Fibroblast of lung (primary cell): ENCODE data around the gene FOS. TPM values are rescaled to one million over a fixed set of nuclear protein-coding genes. Genes with fewer than 3 reads are reported as not detected.

Experiments
- DNase-seq, 2 donors: peaks; one replicate each; pipeline versions ENCODE4 v3.0.0 to v3.0.0-alpha.2; 2010; ENCODE audit warnings: low read depth in 2 of 2
- H2AFZ ChIP-seq: 2 replicates; pipeline ENCODE4 v1.5.1; 2012; ENCODE audit warnings: low read length, control low read depth, inconsistent platforms
- H3K27ac ChIP-seq: 2 replicates; pipeline ENCODE4 v1.5.1; 2011; ENCODE audit warnings: low read length, control low read depth; ENCODE audit not compliant: insufficient read depth
- H3K27me3 ChIP-seq: 2 replicates; pipeline ENCODE4 v1.5.1; 2011; ENCODE audit warnings: mild to moderate bottlenecking, low read length; ENCODE audit not compliant: control insufficient read depth, insufficient read depth
- H3K36me3 ChIP-seq: 2 replicates; pipeline ENCODE4 v1.5.1; 2011; ENCODE audit warnings: low read length; ENCODE audit not compliant: control insufficient read depth, insufficient read depth
- H3K4me1 ChIP-seq: 2 replicates; pipeline ENCODE4 v1.5.1; 2011; ENCODE audit warnings: low read length; ENCODE audit not compliant: control insufficient read depth, insufficient read depth; ENCODE audit errors: extremely low read depth
- H3K4me2 ChIP-seq: 2 replicates; pipeline ENCODE4 v1.5.1; 2011; ENCODE audit warnings: low read length, control low read depth; ENCODE audit not compliant: insufficient read depth; ENCODE audit errors: extremely low read depth
- H3K4me3 ChIP-seq, 4 experiments: fragments of 200-600 bp in 1 of 4; sonication (generic) in 1 of 4; replicated peaks in 1 of 4; 2 replicates each; pipeline ENCODE4 v1.5.1; 2011 to 2016; ENCODE audit warnings: low read length in 4 of 4, low read depth in 3 of 4, mild to moderate bottlenecking in 3 of 4, control low read depth in 2 of 4, inconsistent platforms in 1 of 4, mixed read lengths in 1 of 4; ENCODE audit not compliant: insufficient read depth in 1 of 4; ENCODE audit errors: control extremely low read depth in 1 of 4
- H3K79me2 ChIP-seq: 2 replicates; pipeline ENCODE4 v1.5.1; 2012; ENCODE audit warnings: mild to moderate bottlenecking, low read length, inconsistent platforms; ENCODE audit not compliant: control insufficient read depth, insufficient read depth
- H3K9ac ChIP-seq: 2 replicates; pipeline ENCODE4 v1.5.1; 2011; ENCODE audit warnings: mild to moderate bottlenecking, low read length, control low read depth; ENCODE audit not compliant: insufficient read depth
- H3K9me3 ChIP-seq: 2 replicates; pipeline ENCODE4 v1.5.1; 2012; ENCODE audit warnings: low read depth, low read length; ENCODE audit not compliant: control insufficient read depth, insufficient read depth
- H4K20me1 ChIP-seq: 2 replicates; pipeline ENCODE4 v1.5.1; 2011; ENCODE audit warnings: low read length; ENCODE audit not compliant: control insufficient read depth, insufficient read depth; ENCODE audit errors: extremely low read depth
- CTCF ChIP-seq, 2 donors: IDR thresholded peaks in 1 of 2; conservative IDR thresholded peaks in 1 of 2; 1 replicate in 1 of 2; 2 replicates in 1 of 2; pipeline ENCODE4 v1.5.1; 2011 to 2012; ENCODE audit warnings: low read length in 2 of 2, control low read depth in 1 of 2, inconsistent platforms in 1 of 2, low read depth in 1 of 2, mild to moderate bottlenecking in 1 of 2
- EZH2 ChIP-seq: IDR thresholded peaks from 2 replicates; pipeline ENCODE4 v1.5.1; 2012; ENCODE audit warnings: low read length, control low read depth, mild to moderate bottlenecking; ENCODE audit errors: missing control alignments
- polyA plus RNA-seq, 2 donors: library from polyadenylated mRNA; depleted of rRNA in 1 of 2; stranded (reverse) in 1 of 2; unstranded in 1 of 2; fragments of >200 nt; gene quantifications; 2 replicates each; pipeline ENCODE4 v1.2.1, GENCODE V29; 2011 to 2012; ENCODE audit warnings: missing spikeins in 1 of 2
- total RNA-seq: library from RNA; depleted of rRNA; stranded (reverse); fragments of >200 nt; gene quantifications from 2 replicates; pipeline ENCODE4 v1.2.1, GENCODE V29; 2014

FOS gene
- total and polyA plus RNA-seq, 2 donors (not counting 1 experiment from before 2014, with no cell fraction given) = 24.6 to 178 TPM

- Histone ChIP-seq H3K79me2 (no peaks in the 10 kb centered on the region), H3K4me3 (no peak overlapping the region), H3K9ac (no peak overlapping the region), H2AFZ (no peak overlapping the region), H3K9me3 (no peaks in the 10 kb centered on the region), H3K27ac (no peak overlapping the region), H3K27me3 (peaks cover 5% of the 10 kb centered on the region), H3K4me1 (peaks cover 5% of the 10 kb centered on the region), H3K4me2 (no peak overlapping the region), H4K20me1 (no peaks in the 10 kb centered on the region), H3K36me3 (no peaks in the 10 kb centered on the region)
- TF ChIP-seq CTCF (conservative IDR thresholded peaks at IDR 0.05 in 1 of 2, IDR thresholded peaks at IDR 0.05 in 1 of 2; ENCODE audit: low read depth in 1 of 2, low read length in 2 of 2) = no peak
- no peak for TF ChIP-seq EZH2
- DNase-seq = no peak
Measured at GRCh38 chr14:75254381-75254822, 24.2 kb upstream of the FOS start.

DNA sequence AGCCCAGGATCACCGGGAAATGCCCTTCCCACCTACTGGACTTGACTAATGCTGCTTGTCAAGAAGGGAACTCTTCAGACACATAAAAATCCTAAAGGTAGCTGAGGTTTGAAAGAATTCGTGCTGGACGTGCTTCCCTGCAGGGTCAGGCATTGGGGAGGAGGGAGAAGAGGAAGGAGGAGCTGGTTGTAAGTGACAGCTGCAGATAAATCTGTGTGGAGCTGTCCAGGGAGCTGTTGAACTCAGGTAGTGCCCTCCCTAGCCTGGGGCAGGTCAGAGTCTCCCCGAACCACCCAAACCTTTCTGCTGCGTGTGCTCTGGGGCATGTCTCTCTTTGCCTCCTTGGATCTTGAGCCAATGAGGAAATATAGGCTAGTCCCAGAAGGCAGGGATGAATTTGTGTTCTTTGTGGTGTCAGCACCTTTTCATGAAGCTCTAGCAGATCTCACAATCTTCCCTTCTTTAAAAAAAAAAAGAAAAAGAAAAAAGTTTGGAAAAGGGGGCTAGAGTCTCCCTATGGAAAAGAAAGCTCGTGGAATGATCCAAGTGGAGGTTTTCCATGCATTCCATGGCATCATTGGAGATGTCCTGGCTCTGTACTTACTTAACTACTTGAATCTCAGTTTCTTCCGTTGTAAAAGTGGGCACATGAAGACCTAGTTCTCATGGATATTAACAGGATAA, 23.6 kb upstream of the FOS start:
- Histone ChIP-seq H3K4me3 (no peak overlapping the region), H3K9me3 (no peaks in the 10 kb centered on the region), H3K27ac (no peak overlapping the region), H3K4me1 (peaks cover 7% of the 10 kb centered on the region), H2AFZ (no peak overlapping the region), H3K79me2 (no peaks in the 10 kb centered on the region), H3K27me3 (peaks cover 5% of the 10 kb centered on the region), H3K36me3 (no peaks in the 10 kb centered on the region), H4K20me1 (no peaks in the 10 kb centered on the region), H3K9ac (no peak overlapping the region), H3K4me2 (no peak overlapping the region)
- no peak for DNase-seq
- TF ChIP-seq CTCF (conservative IDR thresholded peaks at IDR 0.05 in 1 of 2, IDR thresholded peaks at IDR 0.05 in 1 of 2; ENCODE audit: low read depth in 1 of 2, low read length in 2 of 2) (no peak), EZH2 (peak; percentile 40)

- DNase-seq = peak; percentile 11 to 87
- Histone ChIP-seq H3K9ac (peak overlapping the region; percentile 88), H3K4me1 (peaks cover 7% of the 10 kb centered on the region), H3K36me3 (no peaks in the 10 kb centered on the region), H3K27me3 (peaks cover 5% of the 10 kb centered on the region), H3K4me3 (peak overlapping the region; percentile 28 to 53 (median 43)), H4K20me1 (no peaks in the 10 kb centered on the region), H2AFZ (peak overlapping the region; percentile 51), H3K27ac (peak overlapping the region; percentile 99), H3K79me2 (no peaks in the 10 kb centered on the region), H3K9me3 (no peaks in the 10 kb centered on the region), H3K4me2 (peak overlapping the region; percentile 97)
- TF ChIP-seq EZH2 (no peak), CTCF (conservative IDR thresholded peaks at IDR 0.05 in 1 of 2, IDR thresholded peaks at IDR 0.05 in 1 of 2; ENCODE audit: low read depth in 1 of 2, low read length in 2 of 2) (no peak)
Measured at GRCh38 chr14:75258079-75258802, 20.4 kb upstream of the FOS start.
